HepG2 (cell line): ENCODE data around the gene IRF7.

ENCODE experiments used
- GABPA ChIP-seq, 2 experiments: IDR thresholded peaks; 2 replicates each; pipeline ENCODE4 v1.6.1; 2011 to 2016; ENCODE audit warnings: low read depth in 2 of 2, low read length in 1 of 2, missing biosample characterization in 1 of 2, missing genetic modification characterization in 1 of 2
- HDAC6 ChIP-seq: fragments of 200-600 bp; sonication (generic); IDR thresholded peaks from 2 replicates; pipeline ENCODE4 v1.7.0; 2017; ENCODE audit warnings: mild to moderate bottlenecking, antibody characterized with exemption, low read length, low read depth
- JUN ChIP-seq: sonication (generic); formaldehyde crosslinking; IDR thresholded peaks from 2 replicates; pipeline ENCODE4 v1.4.0; 2020; ENCODE audit warnings: mild to moderate bottlenecking, missing genetic modification reagents
- MTA3 ChIP-seq: sonication (generic); formaldehyde crosslinking; IDR thresholded peaks from 2 replicates; pipeline ENCODE4 v1.4.0; 2020; ENCODE audit warnings: missing genetic modification reagents
- RAD21 ChIP-seq: fragments of 450-650 bp; formaldehyde crosslinking; IDR thresholded peaks from 2 replicates; pipeline ENCODE4 v1.5.0; 2020; ENCODE audit warnings: mild to moderate bottlenecking
- SRF ChIP-seq: IDR thresholded peaks from 2 replicates; pipeline ENCODE4 v1.6.1; 2011; ENCODE audit warnings: mild to moderate bottlenecking, low read depth, low read length, moderate library complexity
- TBP ChIP-seq: sonication (generic); formaldehyde crosslinking; IDR thresholded peaks from 2 replicates; pipeline ENCODE4 v1.5.0; 2020; ENCODE audit warnings: missing genetic modification reagents
- TP53 ChIP-seq: sonication (generic); formaldehyde crosslinking; conservative IDR thresholded peaks from 2 replicates; pipeline ENCODE4 v1.4.0; 2020; ENCODE audit warnings: missing genetic modification reagents
- TF ChIP-seq, protein P1 (sequence below): sonication (generic); formaldehyde crosslinking; IDR thresholded peaks from 2 replicates; pipeline ENCODE4 v1.4.0; 2020; ENCODE audit warnings: missing genetic modification reagents
- TF ChIP-seq, protein P2 (sequence below): conservative IDR thresholded peaks from 2 replicates; pipeline ENCODE4 v1.6.1; 2018; ENCODE audit warnings: missing genetic modification reagents
- TF ChIP-seq, protein P3 (sequence below): sonication (generic); formaldehyde crosslinking; IDR thresholded peaks from 2 replicates; pipeline ENCODE4 v1.4.0; 2020; ENCODE audit warnings: missing genetic modification reagents

DNA sequence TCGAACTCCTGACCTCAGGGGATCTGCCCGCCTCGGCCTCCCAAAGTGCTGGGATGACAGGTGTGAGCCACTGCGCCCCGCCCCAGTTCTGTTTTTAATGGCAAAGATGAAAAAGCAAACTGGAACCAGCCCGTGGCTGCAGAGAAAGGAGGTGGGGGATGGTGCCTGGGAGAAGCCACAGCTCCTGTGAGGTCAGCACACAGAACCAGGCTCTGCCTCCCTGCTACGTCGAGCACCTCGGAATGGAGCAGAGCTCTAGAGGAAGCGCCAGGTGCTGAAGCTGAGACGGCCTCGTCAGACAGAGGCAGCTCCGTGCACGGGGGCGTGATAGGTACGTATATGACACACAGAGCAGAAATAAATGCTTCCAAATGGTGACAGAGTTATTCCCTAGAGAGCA is 29.8 kb upstream of the IRF7 start:
- TF ChIP-seq, protein P1, sequence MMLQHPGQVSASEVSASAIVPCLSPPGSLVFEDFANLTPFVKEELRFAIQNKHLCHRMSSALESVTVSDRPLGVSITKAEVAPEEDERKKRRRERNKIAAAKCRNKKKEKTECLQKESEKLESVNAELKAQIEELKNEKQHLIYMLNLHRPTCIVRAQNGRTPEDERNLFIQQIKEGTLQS: no peak
- TF ChIP-seq HDAC6 (no peak), SRF (no peak), TP53 (CRISPR knock-in tag) (no peak), RAD21 (CRISPR knock-in tag) (no peak), GABPA (IDR thresholded peaks at IDR 0.05; ENCODE audit: low read depth, low read length) (no peak), GABPA (CRISPR knock-in tag; IDR thresholded peaks at IDR 0.05; ENCODE audit: low read depth) (no peak), JUN (CRISPR knock-in tag) (no peak), MTA3 (no peak), TBP (CRISPR knock-in tag) (no peak)
- TF ChIP-seq, protein P2, sequence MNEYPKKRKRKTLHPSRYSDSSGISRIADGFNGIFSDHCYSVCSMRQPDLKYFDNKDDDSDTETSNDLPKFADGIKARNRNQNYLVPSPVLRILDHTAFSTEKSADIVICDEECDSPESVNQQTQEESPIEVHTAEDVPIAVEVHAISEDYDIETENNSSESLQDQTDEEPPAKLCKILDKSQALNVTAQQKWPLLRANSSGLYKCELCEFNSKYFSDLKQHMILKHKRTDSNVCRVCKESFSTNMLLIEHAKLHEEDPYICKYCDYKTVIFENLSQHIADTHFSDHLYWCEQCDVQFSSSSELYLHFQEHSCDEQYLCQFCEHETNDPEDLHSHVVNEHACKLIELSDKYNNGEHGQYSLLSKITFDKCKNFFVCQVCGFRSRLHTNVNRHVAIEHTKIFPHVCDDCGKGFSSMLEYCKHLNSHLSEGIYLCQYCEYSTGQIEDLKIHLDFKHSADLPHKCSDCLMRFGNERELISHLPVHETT (CRISPR knock-in tag): no peak
- TF ChIP-seq, protein P3, sequence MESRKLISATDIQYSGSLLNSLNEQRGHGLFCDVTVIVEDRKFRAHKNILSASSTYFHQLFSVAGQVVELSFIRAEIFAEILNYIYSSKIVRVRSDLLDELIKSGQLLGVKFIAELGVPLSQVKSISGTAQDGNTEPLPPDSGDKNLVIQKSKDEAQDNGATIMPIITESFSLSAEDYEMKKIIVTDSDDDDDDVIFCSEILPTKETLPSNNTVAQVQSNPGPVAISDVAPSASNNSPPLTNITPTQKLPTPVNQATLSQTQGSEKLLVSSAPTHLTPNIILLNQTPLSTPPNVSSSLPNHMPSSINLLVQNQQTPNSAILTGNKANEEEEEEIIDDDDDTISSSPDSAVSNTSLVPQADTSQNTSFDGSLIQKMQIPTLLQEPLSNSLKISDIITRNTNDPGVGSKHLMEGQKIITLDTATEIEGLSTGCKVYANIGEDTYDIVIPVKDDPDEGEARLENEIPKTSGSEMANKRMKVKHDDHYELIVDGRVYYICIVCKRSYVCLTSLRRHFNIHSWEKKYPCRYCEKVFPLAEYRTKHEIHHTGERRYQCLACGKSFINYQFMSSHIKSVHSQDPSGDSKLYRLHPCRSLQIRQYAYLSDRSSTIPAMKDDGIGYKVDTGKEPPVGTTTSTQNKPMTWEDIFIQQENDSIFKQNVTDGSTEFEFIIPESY (CRISPR knock-in tag): no peak
